NCI-H187 (cell line): ENCODE measurements around the gene HMGCL.
"Not testable (repeated sequence)": the region's sequence is repeated elsewhere in the genome, so short reads cannot be mapped to it uniquely, and the experiment has no call there.

Source experiments
- DNase-seq, 2 experiments: peaks; one replicate each; lab custom pipeline; 2025; lab: John Stamatoyannopoulos, UW

Gene HMGCL

DNA sequence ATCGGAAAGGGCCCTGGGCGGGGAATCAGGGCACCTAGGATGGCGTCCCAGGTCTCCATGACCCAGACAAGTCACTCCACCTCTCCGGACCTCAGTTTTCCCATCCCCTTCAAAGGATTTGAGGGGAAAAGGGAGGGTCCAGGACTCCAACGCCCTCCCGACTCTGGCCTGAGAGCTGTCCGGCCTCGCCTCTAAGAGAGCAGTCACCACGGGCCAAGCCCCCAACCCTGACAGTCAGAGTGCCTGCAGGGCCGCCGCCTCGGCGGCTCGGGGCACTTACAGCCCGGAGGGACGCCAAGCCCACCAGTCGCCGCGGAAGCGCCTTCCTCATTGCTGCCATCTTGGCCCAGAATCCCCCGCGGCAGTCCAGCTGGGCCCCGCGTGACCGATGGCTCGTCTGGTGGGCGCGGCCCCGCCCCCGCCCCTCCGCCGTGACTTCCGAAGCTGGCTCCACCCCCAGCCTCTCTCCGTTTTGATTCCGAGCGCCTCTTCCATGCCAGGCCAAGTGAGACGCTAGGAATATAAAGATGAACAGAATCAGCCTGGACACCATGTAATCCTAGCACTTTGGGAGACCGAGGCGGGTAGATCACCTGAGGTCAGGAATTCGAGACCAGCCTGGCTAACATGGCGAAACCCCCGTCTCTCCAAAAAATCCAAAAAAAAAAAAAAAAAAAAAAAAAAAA is at the start of gene HMGCL:
HMGCL (minus strand) TSS at position 354 of the 686 bp plus-strand sequence; CDS start at position 340, 14 bp downstream.
- peak; percentile 64 to 80 for DNase-seq

DNA sequence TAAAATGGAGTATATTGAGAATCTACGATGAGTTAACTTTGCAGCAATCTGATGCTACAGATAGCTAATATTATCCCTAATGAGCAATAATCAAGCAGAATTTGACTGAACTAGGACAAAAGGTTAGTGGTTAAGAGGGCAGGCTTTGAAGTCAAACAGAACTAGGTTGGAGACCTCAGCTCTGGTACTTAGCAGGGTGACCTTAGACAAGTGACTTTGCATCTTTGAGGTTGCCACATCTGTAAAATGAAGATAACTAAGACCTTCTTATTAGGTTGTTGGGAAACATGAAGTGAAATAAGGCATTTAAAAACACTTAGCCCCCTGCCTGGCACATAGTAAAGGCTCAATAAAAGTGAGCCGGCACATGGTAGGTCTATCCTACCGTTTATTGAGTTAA is 47.2 kb upstream of the HMGCL start:
- no peak for DNase-seq

DNA sequence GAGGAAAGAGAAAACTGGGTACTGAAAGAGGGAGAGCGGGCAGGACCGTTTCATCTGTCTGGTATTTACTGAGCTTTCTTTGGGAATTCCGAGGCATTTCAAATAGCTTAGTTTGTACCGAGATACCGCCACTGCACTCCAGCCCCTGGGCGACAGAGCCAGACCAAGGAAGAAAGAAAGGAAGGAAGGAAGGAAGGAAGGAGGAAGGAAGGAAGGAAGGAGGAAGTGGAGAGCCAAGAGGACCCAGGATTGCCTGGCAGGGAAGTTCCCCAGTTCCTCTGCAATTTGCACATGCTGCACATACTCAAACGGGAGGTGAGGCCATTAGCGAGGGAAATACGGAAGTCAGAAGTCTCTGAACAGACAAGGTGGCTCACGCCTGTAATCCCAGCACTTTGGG is 43.8 kb upstream of the HMGCL start:
- DNase-seq, result no peak

DNA sequence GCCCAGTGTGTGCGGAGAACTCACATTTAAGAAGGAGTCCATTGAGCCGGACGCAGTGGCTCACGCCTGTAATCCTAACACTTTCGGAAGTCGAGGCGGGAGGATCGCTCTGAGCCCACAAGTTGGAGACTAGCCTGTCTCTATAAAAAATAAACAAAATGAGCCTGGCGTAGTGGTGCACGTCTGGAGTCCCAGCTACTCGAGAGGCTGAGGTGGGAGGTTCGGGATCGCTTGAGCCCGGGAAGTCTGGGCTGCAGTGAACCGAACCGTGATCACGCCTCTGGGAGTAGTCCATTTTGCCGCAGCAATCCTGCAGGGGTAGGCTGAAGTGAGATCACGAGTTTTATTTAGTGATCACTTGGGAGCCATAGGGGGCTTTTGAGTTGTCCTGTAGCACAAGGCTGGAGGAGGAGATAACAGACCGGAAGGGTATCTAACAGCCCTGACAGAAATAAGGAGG is 43.4 kb upstream of the HMGCL start:
- no peak for DNase-seq

DNA sequence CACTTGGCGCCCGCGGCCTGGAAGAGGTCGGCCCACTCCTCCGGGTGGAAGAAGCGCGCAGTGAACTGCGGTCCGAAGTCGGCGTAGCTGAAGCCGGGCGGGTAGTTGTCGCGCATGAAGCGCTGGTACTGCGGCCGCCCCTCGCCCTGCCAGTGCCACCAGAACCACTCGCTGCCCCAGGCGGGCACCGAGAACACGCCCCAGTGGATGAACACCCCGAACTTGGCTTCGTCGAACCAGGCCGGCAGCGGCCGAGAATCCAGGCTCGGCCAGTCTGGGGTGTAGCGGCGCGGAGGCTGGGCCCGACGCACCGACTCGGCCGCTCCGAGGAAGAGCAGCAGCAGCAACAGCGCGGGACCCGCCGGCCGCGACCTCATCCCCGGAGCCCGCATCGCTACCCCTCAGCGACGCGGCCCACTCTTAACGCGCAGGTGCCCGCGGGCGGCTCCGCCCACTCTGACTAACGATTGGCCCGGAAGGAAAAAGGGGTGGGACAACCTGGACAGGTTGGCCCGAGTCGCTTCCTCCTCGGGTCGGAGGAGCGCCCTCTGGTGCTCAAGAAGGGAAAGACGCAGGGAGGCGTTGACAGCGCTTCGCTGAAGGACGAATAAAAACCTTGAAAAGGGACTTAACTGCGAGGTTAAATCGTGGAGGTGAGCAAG is 42.8 kb upstream of the HMGCL start, which contains the start of gene FUCA1:
FUCA1 (minus strand) TSS at position 396 of the 662 bp plus-strand sequence; CDS start at position 392, 4 bp downstream.
- DNase-seq, result peak; percentile 80 to 88

DNA sequence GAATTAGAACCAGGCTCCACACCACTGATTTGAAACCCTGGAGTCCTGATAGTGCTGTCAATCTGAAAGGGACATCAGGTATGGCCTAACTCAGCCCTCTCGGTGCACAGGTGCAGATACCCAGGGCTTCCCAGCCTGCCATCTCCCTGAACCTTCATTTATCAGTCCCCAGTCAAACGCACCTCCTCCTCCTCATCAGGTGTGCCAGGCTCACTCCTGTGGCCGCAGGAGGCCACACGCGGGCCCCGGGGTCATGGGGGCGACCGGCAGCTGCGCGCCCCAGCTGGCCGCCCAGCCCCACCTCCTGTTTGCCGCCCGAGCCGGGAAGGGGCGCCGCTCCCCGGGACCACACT is 42.3 kb upstream of the HMGCL start:
- no peak for DNase-seq

DNA sequence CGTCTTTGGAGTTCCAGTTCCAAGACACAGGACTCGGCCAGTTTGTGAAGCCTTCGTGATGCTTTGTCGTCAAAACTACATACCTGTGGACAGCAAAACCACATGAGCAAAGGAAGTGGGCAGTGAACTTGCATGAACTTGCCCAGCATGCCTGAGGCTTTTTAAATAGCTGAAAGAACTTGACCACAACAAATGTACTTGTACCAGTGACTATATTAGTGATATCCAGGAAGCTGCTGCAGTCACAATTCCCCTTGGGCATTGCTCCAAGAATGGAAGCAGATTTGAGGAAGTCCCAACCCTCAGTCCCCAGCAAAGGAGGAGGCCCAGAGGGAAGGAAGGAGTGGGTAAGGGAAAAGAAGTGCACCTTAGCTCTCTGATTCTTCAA is 40.3 kb upstream of the HMGCL start:
- no peak for DNase-seq

DNA sequence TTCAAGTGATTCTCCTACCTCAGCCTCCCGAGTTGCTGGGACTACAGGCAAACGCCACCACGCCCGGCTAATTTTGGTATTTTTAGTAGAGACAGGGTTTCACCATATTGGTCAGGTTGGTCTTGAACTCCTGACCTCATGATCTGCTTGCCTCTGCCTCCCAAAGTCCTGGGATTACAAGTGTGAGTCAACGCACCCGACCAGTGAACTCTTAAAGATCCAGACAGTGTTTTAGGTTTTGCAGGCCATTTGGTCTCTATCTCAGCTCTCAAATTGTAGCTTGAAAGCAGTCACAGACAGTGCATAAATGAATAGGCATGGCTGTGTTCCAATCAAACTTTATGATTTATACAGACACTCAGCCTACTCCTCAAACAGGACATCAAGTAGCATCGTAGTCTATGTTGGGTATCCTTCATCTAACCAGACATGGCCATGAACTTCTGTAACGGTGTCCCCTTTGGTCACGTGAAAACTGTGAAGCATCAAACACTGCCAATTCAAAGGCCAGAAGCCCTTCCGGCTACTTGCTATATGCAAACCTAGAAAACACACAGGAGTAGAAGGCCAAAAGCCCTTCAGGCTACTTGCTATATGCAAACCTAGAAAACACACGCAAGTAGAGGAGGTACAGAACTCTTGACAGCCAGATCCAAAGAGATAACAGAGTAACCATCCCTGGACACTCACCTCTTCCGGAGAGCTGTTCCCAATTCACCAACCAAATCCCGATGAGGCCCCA is 39.7 kb upstream of the HMGCL start:
- no peak for DNase-seq

DNA sequence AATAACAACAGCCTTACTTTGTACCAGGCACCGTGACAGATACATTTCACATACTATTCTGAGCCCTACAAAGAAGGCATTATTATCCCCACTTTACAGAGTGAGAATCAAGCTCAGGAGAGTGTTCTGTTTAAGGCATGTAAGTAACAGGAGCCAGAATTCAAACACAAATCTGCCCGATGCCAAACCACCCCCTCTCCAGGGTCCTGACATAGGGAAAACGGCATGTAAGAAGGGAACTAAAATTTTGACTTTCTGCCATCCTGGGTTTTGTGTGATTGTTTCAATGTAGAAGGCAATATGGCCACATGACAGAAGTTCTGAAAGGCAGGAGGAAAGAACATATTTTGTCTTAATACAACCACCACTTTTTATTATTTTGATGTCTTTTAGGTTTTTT is 37.4 kb upstream of the HMGCL start:
- DNase-seq, result no peak

DNA sequence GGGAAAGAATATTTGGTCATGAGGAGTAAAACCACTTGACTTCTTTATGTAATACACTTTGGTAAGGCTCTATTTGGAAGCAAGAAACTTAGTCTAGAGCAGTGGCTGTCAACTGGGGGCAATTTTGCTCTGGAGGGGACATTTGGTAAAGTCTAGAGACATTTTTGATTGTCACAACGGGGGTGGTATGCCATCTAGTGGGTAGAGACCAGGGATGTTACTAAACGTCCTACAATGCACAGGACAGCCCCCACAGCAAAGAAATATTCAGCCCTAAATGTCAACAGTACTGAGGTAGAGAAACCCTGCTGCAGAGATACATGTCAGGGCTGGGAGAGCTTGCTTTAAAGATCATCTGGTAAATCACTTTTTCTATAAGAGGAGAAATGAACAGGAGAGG is 29.3 kb upstream of the HMGCL start:
- DNase-seq, result no peak

DNA sequence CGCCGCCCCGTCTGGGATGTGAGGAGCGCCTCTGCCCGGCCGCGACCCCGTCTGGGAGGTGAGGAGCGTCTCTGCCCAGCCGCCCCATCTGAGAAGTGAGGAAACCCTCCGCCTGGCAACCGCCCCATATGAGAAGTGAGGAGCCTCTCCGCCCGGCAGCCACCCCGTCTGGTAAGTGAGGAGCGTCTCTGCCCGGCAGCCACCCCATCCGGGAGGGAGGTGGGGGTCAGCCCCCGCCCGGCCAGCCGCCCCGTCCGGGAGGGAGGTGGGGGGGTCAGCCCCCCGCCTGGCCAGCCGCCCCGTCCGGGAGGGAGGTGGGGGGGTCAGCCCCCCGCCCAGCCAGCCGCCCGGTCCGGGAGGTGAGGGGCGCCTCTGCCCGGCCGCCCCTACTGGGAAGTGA is 27.9 kb upstream of the HMGCL start:
- DNase-seq, result not testable (repeated sequence)

DNA sequence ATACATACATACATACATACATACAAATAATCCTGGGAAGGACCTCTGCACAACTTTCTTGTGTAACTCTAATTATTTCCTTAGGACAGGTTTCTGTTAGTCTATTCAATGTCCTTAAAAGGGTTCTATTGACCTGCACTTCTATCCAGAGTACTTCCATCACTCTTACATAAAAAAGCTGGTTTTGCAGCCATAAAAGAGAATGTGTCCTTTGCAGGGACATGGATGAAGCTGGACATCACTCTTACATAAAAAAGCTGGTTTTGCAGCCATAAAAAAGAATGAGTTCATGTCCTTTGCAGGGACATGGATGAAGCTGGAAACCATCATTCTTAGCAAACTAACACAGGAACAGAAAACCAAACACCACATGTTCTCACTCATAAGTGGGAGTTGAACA is 26.2 kb upstream of the HMGCL start:
- DNase-seq, result not testable (repeated sequence)

DNA sequence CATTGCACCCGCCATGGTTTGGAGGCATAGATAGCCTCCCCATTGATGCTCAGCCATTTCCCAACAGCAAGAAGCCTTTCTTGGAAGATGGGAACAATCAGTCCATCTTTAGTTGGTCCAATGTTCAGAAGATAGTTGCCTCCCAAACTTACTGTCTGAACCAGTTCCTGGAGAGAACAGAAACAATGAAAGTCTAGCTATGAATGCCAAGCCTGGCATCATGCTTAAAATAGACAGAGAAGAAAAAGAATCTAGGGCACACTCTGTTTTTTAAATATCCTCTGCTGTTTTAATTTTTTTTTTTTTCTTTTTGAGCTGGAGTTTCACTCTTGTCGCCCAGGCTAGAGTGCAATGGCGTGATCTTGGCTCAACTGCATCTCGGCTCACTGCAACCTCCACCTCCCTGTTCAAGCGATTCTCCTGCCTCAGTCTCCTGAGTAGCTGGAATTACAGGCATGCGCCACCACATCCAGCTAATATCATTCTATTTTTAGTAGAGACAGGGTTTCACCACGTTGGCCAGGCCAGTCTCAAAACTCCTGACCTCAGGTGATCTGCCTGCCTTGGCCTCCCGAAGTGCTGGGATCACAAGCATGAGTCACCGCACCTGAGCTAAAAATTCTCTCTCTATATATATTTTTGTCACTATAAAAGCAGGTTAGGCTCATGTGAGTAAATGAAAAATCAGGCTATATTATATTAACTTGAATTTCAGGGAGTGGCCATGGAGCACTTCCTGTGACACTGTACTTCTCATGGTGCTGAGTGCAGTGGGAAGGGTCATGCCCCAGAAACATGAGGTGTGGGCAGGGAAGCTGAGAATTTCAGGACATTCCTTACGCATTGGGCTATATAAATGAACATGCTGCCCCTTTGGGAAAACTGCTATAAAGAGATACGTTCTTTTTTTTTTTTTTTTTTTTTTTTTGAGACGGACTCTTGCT is 23.7 kb upstream of the HMGCL start:
- DNase-seq, result no peak

DNA sequence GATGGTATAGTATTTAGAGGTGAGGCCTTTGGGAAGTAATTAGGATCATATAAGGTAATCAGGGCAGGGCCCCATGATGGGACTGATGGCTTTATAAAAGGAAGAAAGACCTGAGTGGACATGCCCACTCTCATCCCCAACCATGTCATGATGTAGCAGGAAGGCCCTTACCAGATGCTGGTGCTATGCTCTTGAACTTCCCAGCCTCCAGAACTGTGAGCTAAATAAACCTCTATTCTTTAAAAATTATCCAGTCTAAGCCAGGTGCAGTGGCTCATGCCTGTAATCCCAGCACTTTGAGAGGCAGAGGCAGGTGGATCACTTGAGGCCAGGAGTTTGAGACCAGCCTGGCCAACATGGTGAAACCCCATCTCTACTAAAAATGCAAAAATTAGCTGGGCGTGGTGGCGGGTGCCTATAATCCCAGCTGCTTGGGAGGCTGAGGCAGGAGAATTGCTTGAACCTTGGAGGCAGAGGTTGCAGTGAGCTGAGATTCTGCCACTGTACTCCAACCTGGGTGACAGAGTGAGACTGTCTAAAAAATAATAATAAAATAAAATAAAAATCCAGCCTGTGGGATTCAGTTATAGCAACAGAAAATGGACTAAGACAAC is 22.4 kb upstream of the HMGCL start:
- not testable (repeated sequence) for DNase-seq

DNA sequence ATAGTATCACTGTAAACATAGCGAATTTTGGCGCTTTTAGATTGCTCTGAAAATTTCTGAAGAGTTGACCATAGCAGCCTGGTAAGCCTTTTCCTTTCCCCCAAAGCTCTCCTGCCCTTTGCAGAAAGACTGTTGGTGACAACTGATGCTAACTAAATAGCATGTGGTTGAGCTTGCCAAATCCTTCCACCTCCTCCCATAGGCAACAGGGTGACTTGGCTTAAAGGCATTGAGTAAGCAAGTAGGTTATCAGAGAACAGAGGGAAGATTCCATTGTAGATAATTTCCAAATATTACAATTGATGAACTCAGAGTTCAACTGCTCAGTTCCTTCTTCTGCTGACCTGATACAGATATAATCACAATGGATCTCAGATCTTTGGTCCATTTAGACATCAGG is 19.9 kb upstream of the HMGCL start:
- DNase-seq, result no peak

DNA sequence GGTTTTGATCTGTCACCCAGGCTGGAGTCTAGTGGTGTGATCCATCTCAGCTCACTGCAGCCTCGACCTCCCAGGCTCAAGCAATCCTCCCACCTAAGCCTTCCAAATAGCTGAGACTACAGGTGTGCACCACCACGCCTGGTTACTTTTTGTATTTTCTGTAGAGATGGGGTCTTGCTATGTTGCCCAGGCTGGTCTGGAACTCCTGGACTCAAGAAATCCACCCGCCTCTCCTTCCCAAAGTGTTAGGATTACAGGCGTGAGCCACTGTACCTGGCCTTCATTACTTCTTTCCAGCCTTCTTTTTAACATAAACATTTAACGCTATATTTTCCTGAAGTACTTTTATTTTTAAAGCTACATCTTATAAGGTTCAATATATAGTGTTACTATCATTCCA is 18.4 kb upstream of the HMGCL start:
- DNase-seq, result no peak

DNA sequence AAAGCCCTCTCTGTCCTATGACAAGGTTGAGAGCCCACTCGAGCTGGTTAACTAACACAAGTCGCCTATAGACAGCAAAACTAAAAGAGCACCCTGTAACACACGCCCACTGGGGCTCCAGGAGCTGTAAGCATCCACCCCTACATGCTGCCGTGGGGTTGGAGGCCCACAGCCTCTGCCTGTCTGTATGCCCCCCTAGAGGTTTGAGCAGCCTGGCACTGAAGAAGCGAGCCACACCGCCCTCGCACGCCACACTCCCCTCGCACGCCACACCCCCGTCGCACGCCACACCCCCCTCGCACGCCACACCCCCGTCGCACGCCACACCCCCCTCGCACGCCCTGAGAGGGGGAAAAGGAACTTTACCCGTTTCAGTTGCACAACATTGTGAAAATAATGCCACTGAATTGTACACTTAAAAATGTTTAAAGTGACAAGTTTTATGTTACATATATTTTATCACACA is 13.2 kb upstream of the HMGCL start:
- peak in 1 of 2 experiments; percentile 6 for DNase-seq

DNA sequence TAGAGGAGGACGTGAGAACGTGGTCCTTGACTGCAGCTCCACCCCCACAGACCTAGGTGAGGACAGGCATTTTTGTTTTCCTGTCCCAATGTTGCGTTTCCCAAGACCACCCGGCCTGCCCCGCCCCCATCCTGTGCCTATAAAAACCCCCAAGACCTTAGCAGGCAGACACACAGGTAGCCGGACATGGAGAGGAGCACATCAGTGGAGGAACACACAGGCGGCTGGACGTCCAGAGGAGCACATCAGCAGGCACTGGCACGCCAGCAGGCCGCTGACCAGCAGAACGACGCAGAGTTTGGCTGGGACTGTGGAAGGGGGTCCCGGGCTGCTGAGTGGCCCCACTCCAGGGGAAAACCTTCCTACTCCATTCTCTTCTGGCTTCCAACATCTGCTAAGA is 12.7 kb upstream of the HMGCL start:
- no peak for DNase-seq

DNA sequence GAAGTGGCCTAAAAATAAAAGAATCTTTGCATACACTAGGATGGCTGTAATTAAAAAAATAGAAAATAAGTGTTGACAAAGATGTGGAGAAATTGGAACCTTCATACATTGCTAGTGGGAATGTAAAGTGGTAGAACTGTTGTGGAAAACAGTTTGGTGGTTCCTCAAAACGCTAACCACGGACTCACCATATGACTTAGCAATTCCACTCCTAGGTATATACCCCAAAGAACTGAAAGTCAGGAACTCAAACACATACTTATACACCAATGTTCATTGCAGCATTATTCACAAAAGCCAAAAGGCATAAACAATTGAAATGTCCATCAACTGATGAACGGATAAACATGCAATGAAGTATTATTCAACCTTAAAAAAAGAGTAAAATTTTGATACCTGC is 10.8 kb upstream of the HMGCL start:
- no peak for DNase-seq

DNA sequence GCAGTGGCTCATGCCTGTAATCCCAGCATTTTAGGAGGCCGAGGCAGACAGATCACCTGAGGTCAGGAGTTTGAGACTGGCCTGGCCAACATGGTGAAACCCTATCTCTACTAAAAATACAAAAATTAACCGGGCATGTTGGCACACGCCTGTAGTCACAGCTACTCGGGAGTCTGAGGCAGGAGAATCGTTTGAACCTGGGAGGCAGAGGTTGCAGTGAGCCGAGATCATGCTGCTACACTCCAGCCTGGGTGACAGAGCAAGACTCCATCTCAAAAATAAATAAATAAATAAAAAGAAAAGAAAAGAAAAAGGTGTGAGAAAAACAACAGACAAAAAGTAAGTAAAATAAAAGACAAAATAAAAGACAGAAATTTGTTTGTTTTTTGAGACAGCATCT is 8.9 kb upstream of the HMGCL start:
- DNase-seq, result not testable (repeated sequence)

DNA sequence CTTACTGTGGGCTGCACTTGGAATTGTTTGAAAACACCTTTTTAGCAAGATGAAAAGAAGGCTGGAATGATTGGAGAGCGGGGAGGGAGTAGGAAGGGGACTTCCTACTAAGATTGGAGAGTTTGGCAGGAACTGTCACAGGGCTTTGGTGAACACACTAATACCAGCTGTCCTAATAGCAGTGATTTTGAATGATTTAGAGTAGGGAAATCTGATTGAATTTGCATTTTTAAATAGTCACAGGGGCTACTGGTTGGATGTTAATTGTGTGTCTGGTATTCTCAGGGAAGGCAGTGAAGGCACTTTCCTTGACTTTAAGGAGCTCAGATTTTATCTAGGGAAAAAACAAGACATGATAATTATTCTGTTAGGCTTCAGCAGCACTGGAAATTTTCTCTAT is 2.5 kb upstream of the HMGCL start:
- no peak for DNase-seq
